GM12891 (cell line): ENCODE data around the gene ZNF532.

Source experiments
- PAX5 ChIP-seq: IDR thresholded peaks from 2 replicates; pipeline ENCODE4 v1.6.1; 2011; ENCODE audit warnings: low read length, moderate library complexity, mild to moderate bottlenecking; ENCODE audit not compliant: insufficient read depth, severe bottlenecking
- POLR2A ChIP-seq: IDR thresholded peaks from 2 replicates; pipeline ENCODE4 v1.6.1; 2011; ENCODE audit warnings: low read depth, low read length, control low read depth
- POLR2AphosphoS5 ChIP-seq: IDR thresholded peaks from 2 replicates; pipeline ENCODE4 v1.6.1; 2011; ENCODE audit warnings: low read depth, low read length, control low read depth
- POU2F2 ChIP-seq: IDR thresholded peaks from 2 replicates; pipeline ENCODE4 v1.6.1; 2011; ENCODE audit warnings: low read depth, mild to moderate bottlenecking, control low read depth, low read length, moderate library complexity
- SPI1 ChIP-seq: IDR thresholded peaks from 2 replicates; pipeline ENCODE4 v1.6.1; 2011; ENCODE audit warnings: low read depth, low read length, control low read depth
- TAF1 ChIP-seq: IDR thresholded peaks from 2 replicates; pipeline ENCODE4 v1.6.1; 2011; ENCODE audit warnings: low read depth, low read length, control low read depth

GRCh38 chr18:58842978-58843687 is 21.5 kb upstream of the ZNF532 start:
- TF ChIP-seq POLR2A (no peak), POLR2AphosphoS5 (no peak), TAF1 (no peak), POU2F2 (no peak), SPI1 (no peak), PAX5 (no peak)
